ENCODE data around the gene SCN5A.

SCN5A gene

DNA sequence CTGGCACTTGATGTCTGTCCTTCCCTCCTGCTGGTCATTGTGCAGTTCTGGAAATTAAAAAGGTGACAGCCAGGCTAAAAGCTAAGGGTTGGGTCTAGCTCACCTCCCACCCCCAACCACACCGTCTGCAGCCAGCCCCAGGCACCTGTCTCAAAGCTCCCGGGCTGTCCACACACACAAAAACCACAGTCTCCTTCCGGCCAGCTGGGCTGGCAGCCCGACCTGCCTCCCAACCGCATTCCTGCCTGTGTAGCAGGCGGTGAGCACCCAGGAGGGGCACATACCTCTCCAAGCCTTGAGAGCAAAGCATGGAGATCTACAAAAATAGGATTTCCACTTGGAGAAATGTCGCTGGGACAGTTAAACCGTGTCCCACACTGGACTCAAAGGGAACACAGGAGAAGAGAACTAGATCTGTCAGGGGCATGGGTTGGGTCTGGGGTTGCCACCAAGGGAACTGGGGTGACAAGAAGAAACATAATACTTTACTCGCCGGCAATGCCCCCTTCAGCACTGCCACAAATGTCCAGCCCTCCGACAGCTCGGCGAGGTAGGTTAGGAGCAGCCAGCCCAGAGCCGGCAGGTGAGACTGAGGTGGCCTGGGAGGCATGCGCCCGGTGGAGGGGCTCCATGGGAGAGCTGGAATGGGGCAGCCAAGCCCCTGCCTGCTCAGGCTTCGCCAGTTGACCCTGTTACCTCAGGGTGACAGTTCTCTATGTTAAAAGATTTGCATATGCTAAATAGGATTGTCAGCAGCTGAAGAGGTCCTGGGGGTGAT lies 101.1 kb downstream of the SCN5A start:
- FAIRE-seq (no peak), DNase-seq (ENCODE audit: insufficient read length, low spot score) (peak; percentile 20)

DNA sequence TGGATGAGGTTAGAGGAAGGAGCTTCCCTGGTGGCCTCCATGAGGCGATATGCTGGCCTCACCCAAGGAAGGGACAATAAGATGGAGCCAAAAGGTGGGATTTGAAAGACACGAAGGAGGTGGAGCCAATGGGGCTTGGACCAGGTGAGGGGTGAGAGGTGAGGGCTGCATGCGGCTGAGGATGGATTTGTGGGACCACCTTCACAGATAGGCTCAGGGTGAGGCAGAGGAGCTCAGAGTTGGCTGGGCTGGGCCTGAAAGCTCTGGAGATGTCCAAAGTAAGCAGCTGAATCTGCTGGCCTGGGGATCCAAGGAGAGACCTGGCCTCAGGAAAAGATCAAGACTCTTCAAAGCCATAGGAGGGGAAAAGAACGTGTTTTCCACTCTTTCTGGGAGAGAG lies 103.5 kb downstream of the SCN5A start:
- DNase-seq (ENCODE audit: insufficient read length, low spot score) (no peak), FAIRE-seq (no peak)

DNA sequence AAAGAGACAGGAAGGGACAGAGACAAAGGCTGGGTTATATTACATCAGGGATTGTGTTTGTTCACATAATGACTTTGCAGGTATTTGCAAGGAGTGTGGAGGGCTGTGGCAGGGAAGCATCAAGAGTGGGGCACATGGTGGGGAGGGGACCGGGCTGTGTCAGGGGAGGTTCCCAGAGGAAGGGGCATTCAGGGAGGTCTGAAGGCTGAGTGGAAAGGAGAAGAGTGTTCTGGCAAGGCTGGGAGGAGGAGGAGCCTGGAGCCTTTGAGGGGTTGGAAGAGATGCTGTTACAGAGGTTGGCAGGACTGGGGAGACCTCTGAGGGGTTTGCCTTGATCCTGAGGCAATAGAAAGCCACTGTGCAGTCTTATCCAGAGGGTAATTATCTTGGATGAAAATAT lies 103.9 kb downstream of the SCN5A start:
- DNase-seq (ENCODE audit: insufficient read length, low spot score) (no peak), FAIRE-seq (no peak)

DNA sequence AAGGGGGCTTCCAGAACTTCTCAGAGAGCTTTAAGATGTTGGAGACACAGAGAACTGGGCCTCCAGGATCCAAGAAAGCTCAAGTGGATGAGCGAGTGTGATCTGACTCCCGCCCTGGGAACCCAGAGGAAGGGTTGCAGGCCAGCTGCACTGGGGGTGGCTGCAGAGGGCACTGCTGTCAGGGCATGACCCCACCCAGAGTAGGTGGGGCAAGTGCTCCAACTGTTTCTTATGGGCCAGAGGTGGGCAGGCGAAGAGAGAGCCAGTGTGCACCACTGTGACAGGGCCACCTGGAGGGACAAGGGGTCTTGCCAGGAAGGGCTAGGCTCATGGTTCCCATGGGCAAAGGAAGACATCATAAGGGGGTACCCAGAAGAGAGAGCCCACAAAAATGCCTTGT lies 104.6 kb downstream of the SCN5A start:
- FAIRE-seq (no peak), DNase-seq (ENCODE audit: insufficient read length, low spot score) (no peak)

DNA sequence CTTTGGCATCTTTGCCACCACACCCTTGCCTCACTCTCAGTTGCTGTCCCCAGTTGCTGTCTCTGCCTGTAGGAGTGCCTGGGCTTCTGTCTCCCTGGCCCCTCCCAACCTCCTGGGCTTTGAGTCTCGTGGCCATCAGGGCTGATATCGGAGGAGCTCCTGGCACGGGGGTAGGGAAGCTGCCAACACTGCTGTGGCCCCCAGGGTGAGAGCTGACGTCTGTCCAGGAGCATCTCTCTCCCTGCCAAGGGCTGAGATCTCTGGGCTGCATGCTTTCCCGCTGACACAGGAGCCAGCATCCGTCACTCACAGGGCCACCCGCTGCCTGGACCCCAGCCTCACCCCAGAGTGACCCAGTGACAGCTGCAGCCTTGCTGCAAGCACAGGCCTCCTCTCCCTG lies 105.9 kb downstream of the SCN5A start:
- FAIRE-seq (no peak), DNase-seq (ENCODE audit: insufficient read length, low spot score) (no peak)

DNA sequence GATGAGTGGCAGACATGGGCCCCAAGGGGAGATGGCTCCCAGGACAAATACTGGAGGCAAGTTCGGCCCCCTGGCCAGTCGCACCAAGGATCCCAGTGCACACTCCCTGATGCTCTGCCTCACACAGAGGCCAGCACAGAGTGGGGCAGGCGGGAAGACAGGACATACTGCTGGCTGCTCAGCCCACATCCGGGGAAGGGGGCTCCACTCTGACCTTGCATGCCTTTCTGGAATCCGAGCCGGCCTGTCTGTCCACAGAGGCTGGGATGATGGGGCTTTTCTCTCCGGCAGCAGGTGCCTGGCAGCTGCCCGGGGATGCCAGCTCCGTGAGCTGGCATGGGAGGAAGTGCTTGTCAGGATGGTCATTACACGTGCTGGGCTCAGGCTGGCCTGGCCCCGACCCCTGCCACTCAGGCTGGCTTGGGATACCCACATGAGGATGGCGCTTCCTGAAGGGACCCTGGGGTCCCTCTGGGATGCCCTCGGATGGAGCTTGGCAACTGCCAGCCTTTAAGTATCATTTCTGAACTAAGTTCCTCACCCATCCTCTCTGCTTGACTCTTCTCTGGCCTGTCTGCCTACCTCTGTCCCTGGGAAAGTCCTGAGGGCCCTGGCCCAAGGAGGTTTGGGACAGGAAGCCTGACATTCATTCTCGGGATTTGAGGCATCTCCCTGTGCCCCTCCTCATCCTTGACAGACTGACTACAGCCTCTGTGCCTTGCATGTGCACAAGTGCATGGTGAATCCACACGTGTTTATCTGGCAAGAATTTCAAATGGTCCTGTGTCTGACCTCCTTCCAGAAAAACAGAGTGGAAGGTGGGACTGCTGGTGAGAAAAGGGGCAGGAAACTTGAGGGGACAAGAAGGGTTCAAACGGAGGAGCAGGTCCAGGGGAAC lies 106.8 kb downstream of the SCN5A start:
- DNase-seq (ENCODE audit: insufficient read length, low spot score) (peak; percentile 37), FAIRE-seq (no peak)

DNA sequence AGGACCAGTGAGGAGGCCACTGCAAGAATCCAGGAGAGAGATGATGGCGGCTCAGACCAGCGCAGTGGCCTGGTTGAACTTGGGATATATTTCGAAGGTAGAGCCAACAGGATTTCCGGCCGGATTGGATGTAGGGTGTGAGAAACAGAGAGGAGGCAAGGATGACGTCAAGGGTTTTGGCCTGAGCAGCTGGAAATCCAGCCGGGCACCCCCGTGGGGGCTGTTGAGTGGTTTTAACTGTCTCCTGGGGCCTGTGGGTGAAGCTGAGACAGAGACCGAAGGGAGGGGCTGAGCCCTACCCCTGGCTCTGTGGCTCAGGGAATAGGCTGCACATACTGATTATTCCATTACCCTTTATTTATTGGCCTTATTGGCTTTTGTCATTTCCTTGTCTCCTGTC lies 107.7 kb downstream of the SCN5A start:
- DNase-seq (ENCODE audit: insufficient read length, low spot score): no peak
- no peak for FAIRE-seq

DNA sequence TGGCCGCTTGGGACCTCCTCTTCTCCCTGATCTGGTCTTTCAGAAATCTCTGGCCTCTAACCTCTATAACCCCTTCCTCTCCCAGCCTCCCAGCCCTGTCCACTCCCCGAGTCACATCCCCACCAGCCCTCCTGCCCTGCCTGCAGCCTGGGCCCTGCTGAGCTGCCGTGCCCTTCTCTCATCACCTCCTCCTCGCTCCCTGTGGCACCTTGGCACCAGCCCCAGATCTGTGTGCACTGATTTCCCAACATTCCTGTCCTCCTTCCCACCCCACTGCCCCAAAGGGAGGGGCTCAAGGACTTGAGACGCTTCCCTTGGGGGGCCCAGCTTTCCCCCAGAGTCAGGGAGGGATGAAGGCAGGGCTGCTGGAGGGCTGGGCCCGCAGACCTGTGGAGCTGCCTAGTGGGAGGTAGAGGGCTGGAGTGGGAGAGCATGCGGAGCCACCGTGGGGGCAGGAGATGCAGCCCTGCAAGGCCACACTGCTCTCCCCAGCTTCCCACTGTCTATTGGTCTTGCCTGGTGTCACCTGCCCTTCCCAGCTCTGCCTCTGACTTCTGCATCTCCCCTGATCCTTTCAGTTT lies 110.6 kb downstream of the SCN5A start:
- FAIRE-seq: no peak

DNA sequence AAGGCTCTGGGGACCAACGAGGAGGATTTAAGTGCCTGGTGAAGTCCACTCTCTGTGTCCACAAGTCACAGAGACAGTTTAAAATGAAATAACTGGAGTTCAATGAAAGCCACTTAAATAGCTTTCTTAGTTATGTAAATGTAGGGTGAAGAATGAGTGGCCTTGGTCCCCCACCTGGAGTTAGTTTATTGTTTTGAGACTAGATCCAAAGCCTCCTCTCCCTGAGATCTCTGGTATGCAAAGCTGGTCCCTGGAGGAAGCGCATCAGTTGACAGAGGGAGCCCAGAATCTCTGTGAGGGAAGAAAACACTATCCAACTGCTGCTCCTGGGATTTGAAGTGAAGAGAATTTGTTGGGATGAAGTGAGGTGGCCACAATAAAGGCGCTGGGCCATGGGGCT lies 112.8 kb downstream of the SCN5A start:
- no peak for DNase-seq (ENCODE audit: insufficient read length, low spot score)
- no peak for FAIRE-seq

More for the DNA sequence above, 110.6 kb downstream of the SCN5A start:
- no peak for DNase-seq (ENCODE audit: insufficient read length, low spot score)

DNA sequence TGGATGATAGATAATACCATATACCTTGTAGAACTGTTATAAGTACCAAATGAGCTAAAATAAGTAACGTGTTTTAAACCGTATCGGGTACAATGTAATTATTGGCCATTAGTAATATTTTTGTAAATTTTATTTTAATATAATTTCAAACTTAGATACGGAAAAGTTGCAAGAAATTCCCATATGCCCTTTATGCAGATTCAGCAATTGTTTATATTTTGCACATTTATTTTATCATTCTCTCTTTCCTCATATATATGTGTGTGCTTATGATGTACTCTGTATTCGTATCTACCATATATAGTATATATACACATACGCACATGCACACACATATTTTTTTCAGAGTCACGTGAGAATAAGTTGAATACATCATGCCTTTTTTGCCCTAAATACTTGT lies 114.9 kb downstream of the SCN5A start:
- no peak for DNase-seq (ENCODE audit: insufficient read length, low spot score)
- no peak for FAIRE-seq

DNA sequence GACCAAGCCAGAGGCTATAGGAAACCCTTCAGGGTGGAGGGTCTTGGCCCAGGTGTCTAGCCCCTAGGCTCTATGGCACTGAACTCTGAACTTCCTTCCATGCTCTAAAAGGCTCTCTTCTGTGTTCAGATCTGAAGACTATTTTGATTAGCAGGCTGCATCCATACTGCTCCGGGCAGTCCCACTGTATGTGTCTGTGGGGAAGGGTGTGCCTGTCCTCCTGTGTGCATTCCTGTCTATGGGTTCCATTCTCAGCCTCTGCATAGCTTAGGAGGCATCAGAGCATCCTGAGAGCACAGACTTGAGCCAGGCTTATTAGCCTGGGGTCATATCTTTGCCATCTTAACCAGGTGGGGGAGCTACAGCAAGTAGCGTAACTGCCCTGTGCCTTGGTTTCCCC lies 115.3 kb downstream of the SCN5A start:
- FAIRE-seq: no peak
- DNase-seq (ENCODE audit: insufficient read length, low spot score): no peak

DNA sequence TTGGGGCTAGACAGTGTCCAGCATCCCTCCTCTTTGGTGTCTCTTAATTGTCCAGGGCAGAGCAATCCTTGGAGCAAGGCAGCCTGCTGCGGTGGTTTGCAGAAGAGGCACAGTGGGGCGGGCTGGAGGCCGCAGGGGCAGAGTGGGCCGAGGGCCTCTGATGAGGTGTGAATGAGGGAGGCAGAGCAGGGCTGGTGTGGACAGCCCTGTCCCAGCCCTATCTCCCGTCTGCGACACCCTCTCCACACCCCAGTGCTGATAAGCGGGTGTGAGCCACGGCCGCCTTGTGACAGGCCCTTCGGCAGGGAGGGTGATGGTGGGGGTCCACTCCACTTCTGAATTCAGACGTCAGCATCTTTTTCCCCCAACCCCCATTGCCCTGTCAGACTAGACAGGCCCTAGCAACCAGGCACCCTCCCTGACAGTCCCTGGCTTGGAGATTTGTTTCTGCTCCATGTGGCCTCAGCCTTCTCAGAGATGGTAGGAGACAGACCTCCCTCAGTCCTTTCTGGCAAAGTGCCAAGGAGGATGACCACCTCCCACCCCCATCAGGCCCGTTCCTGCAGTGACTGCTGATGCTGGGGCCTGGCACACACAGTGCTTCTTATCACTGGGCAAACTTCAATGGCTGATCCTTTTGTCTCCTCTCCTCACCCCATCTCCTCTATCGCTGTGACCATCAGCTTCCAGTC lies 116.1 kb downstream of the SCN5A start:
- DNase-seq (ENCODE audit: insufficient read length, low spot score) (no peak), FAIRE-seq (no peak)

DNA sequence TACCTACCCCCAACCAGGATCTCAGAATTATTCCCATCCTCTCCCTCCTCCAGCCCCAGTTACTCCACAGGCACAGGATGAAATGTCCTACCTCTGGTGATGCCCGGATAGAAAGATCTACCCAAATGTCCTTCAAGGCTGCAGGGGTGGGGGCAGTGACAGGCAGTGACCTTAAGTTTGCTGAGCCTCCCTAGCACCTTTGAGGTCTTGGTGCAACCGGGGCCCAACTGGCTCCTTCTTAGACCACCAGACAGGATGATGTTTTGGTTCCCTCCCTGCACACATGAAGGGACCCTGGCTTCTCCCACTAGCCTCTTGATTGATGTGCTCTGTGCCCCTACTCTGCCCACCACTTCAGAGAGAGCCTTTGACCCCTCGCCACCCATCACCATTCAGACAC lies 117.0 kb downstream of the SCN5A start:
- FAIRE-seq (no peak), DNase-seq (ENCODE audit: insufficient read length, low spot score) (no peak)

DNA sequence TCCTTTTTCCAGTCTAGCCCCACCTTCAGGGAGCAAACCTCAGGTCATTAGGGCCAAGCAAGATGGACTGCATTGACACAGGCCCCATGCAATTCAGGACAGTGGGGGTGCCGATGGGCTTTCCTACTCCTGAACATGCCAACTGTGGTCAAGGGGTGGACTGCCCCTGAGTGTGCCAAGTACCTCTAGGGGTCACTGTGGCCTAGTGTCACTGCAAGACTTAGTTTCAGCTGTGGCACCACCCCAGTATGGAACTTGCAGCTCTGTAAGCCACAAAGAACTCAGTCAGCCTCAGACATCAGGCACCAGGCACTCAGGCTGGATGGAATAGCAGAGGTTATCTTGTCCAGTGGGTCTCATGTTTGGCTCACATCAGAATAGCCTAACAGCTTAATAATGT lies 121.0 kb downstream of the SCN5A start:
- no peak for DNase-seq (ENCODE audit: insufficient read length, low spot score)
- no peak for FAIRE-seq

DNA sequence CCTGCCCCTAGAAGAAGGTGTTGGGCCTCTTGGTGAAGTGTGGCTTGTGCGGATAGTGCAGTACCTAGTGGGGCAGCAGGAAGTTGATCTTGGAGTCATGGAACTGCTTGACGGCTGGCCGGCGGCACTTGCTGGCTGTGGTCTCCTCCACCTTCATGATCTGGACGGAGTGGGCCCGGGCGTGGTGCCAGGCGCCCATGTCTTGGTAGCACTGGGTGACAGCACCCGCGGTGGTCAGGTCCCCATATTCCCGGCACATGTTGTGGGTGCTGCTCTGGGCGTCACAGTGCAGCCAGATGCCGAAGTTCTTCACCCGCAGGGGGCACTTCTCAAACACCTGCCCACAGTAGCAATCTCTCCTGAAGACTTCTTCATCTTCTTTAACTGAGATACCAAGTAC lies 122.7 kb downstream of the SCN5A start:
- DNase-seq (ENCODE audit: insufficient read length, low spot score): no peak
- no peak for FAIRE-seq

DNA sequence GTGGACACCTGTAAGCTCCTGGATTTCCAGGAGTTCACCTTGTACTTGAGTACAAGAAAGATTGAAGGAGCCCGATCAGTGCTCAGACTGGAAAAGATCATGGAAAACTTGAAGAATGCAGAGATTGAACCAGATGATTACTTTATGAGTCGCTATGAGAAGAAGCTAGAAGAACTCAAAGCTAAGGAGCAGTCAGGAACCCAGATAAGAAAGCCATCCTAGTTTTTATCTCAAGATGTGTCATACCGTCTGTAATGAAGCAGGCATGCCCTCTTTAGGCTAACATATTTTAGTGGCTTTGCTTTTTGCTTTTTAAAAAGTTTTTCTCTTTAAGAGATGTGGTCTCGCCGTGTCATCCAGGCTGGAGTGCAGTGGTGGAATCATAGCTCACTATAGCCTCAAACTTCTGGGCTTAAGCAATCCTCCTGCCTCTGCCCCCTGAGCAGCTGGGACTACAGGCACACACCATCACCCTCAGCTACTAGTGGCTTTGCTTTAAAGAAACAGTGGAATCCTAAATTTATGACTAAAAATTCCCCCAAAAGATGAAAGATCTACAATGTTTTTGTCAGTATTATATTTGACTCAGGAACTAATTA lies 125.2 kb downstream of the SCN5A start:
- FAIRE-seq (no peak), DNase-seq (ENCODE audit: insufficient read length, low spot score) (no peak)

DNA sequence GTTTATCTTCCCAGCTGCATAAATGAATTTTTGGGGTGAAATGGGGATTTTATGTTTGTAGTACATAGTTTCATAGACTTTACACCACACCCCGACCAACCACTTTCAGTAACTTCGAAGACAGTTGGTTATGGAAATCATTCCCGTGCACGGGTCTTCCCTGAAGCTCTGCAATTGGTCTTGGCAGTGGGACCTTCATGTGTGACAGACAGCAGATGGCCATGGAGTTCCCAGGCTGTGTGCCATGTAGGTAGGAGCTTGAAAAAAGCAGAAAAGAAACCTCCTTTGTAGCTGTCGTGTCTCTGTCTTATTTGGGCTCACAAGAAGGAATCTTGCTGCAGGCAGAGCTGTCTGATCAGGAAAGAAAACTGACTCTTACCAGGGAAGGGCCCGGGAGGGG lies 127.5 kb downstream of the SCN5A start:
- no peak for DNase-seq (ENCODE audit: insufficient read length, low spot score)
- no peak for FAIRE-seq

DNA sequence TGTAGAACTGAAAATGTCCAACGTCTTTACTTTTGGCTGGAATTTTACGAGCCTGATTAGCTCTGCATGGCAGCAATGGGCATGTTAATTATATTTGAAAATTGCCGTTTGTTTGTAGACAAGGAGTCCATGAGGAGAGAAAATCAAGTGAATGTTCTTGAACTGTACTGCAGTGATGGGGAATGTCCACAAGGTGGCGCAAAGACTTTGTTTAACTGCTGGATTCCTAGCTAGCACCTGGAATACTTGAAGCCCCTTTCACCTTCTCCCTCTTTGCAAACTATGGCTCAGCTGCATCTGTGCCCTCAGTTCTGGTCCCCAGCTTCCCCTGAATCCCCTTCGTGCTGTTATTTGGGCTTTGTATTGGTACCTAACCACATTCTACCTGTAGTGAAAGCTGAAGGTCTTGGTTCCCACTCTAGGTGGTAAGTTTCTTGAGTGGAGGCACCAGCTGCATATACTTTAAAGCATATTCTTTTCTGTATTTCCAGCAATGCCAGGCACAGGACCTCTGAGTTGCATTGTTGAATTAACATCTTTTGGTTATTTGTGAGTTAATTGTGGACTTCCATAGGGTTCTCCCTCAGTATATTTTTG lies 128.0 kb downstream of the SCN5A start:
- FAIRE-seq (no peak), DNase-seq (ENCODE audit: insufficient read length, low spot score) (peak; percentile 38)

DNA sequence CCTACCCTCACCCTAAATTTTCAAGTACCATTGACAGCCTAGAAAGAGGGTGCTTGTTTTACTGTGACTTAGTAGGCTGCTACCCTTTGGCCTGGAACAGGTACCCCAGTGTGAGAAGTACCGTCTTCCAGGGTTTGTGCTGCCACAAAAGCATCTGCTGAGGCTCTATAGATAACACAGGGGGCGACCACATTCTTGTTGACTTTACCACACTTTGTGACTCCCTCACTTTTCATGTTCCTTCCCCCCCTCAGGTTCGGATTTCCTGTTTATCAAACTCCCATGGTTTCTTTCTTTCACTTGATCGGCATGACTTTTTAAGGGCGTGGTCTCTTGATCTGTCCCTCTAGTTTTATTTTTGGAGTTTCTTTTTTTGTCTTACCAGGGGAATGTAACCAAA lies 129.8 kb downstream of the SCN5A start:
- DNase-seq (ENCODE audit: insufficient read length, low spot score) (no peak), FAIRE-seq (no peak)

DNA sequence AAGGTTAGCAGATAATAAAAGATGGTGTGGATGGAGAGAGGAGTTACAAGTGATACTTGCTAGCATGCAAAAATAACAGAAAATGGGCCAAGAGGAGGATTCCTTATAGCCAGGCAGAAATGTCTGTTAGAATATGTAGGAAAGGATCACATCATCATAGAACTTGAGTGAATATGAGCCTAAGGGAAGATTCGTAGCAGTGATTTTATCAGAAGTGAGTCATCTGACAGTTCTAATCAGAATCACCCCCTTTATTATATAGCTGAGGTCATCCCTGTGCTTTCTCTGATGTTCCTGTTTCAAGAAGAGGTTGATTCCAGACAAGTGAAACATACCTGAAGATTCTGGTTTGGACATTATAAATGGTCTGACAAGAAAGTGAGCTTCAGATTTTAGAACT lies 130.5 kb downstream of the SCN5A start:
- DNase-seq (ENCODE audit: insufficient read length, low spot score): no peak
- FAIRE-seq: peak; percentile 31
